Fibroblast of lung (primary cell): ENCODE measurements around the gene RBP2. TPM values are rescaled to one million over a fixed set of nuclear protein-coding genes. Genes with fewer than 3 reads are reported as not detected.

Experiments
- DNase-seq, 2 donors: peaks; one replicate each; pipeline versions ENCODE4 v3.0.0 to v3.0.0-alpha.2; 2010; ENCODE audit warnings: low read depth in 2 of 2
- H2AFZ ChIP-seq: 2 replicates; pipeline ENCODE4 v1.5.1; 2012; ENCODE audit warnings: low read length, control low read depth, inconsistent platforms
- H3K27ac ChIP-seq: 2 replicates; pipeline ENCODE4 v1.5.1; 2011; ENCODE audit warnings: low read length, control low read depth; ENCODE audit not compliant: insufficient read depth
- H3K27me3 ChIP-seq: 2 replicates; pipeline ENCODE4 v1.5.1; 2011; ENCODE audit warnings: mild to moderate bottlenecking, low read length; ENCODE audit not compliant: control insufficient read depth, insufficient read depth
- H3K36me3 ChIP-seq: 2 replicates; pipeline ENCODE4 v1.5.1; 2011; ENCODE audit warnings: low read length; ENCODE audit not compliant: control insufficient read depth, insufficient read depth
- H3K4me1 ChIP-seq: 2 replicates; pipeline ENCODE4 v1.5.1; 2011; ENCODE audit warnings: low read length; ENCODE audit not compliant: control insufficient read depth, insufficient read depth; ENCODE audit errors: extremely low read depth
- H3K4me2 ChIP-seq: 2 replicates; pipeline ENCODE4 v1.5.1; 2011; ENCODE audit warnings: low read length, control low read depth; ENCODE audit not compliant: insufficient read depth; ENCODE audit errors: extremely low read depth
- H3K4me3 ChIP-seq, 4 experiments: fragments of 200-600 bp in 1 of 4; sonication (generic) in 1 of 4; replicated peaks in 1 of 4; 2 replicates each; pipeline ENCODE4 v1.5.1; 2011 to 2016; ENCODE audit warnings: low read length in 4 of 4, low read depth in 3 of 4, mild to moderate bottlenecking in 3 of 4, control low read depth in 2 of 4, inconsistent platforms in 1 of 4, mixed read lengths in 1 of 4; ENCODE audit not compliant: insufficient read depth in 1 of 4; ENCODE audit errors: control extremely low read depth in 1 of 4
- H3K79me2 ChIP-seq: 2 replicates; pipeline ENCODE4 v1.5.1; 2012; ENCODE audit warnings: mild to moderate bottlenecking, low read length, inconsistent platforms; ENCODE audit not compliant: control insufficient read depth, insufficient read depth
- H3K9ac ChIP-seq: 2 replicates; pipeline ENCODE4 v1.5.1; 2011; ENCODE audit warnings: mild to moderate bottlenecking, low read length, control low read depth; ENCODE audit not compliant: insufficient read depth
- H3K9me3 ChIP-seq: 2 replicates; pipeline ENCODE4 v1.5.1; 2012; ENCODE audit warnings: low read depth, low read length; ENCODE audit not compliant: control insufficient read depth, insufficient read depth
- H4K20me1 ChIP-seq: 2 replicates; pipeline ENCODE4 v1.5.1; 2011; ENCODE audit warnings: low read length; ENCODE audit not compliant: control insufficient read depth, insufficient read depth; ENCODE audit errors: extremely low read depth
- CTCF ChIP-seq, 2 donors: IDR thresholded peaks in 1 of 2; conservative IDR thresholded peaks in 1 of 2; 1 replicate in 1 of 2; 2 replicates in 1 of 2; pipeline ENCODE4 v1.5.1; 2011 to 2012; ENCODE audit warnings: low read length in 2 of 2, control low read depth in 1 of 2, inconsistent platforms in 1 of 2, low read depth in 1 of 2, mild to moderate bottlenecking in 1 of 2
- EZH2 ChIP-seq: IDR thresholded peaks from 2 replicates; pipeline ENCODE4 v1.5.1; 2012; ENCODE audit warnings: low read length, control low read depth, mild to moderate bottlenecking; ENCODE audit errors: missing control alignments
- polyA plus RNA-seq, 2 donors: library from polyadenylated mRNA; depleted of rRNA in 1 of 2; stranded (reverse) in 1 of 2; unstranded in 1 of 2; fragments of >200 nt; gene quantifications; 2 replicates each; pipeline ENCODE4 v1.2.1, GENCODE V29; 2011 to 2012; ENCODE audit warnings: missing spikeins in 1 of 2
- total RNA-seq: library from RNA; depleted of rRNA; stranded (reverse); fragments of >200 nt; gene quantifications from 2 replicates; pipeline ENCODE4 v1.2.1, GENCODE V29; 2014

Gene RBP2
- total and polyA plus RNA-seq, 2 donors (not counting 1 experiment from before 2014, with no cell fraction given) = not detected

DNA sequence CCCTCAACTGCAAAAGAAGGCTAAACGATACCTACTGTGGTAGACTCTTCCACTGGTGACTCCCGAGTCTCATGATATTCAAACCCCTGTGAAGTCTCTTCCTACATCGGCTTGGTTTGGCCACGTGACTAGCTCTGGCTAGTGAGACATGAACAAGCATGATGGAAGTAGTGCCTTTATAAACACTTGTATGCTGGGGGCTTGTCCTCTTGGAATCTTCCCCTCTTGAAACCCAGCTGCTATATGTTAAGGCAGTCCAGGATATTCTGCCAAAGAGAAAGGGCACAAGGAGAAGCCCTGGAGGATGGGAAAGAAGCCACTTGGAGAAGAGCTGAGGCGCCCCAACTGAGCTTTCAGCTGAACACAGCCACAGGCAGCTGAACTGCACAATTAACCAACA is 46.9 kb upstream of the RBP2 start:
- Histone ChIP-seq H3K9ac (no peak overlapping the region), H4K20me1 (no peaks in the 10 kb centered on the region), H3K4me1 (no peaks in the 10 kb centered on the region), H3K36me3 (no peaks in the 10 kb centered on the region), H3K9me3 (no peaks in the 10 kb centered on the region), H3K79me2 (no peaks in the 10 kb centered on the region), H3K27me3 (no peaks in the 10 kb centered on the region), H2AFZ (no peak overlapping the region), H3K4me2 (no peak overlapping the region), H3K4me3 (no peak overlapping the region), H3K27ac (no peak overlapping the region)
- no peak for DNase-seq
- TF ChIP-seq CTCF (conservative IDR thresholded peaks at IDR 0.05 in 1 of 2, IDR thresholded peaks at IDR 0.05 in 1 of 2; ENCODE audit: low read depth in 1 of 2, low read length in 2 of 2) (no peak), EZH2 (no peak)

DNA sequence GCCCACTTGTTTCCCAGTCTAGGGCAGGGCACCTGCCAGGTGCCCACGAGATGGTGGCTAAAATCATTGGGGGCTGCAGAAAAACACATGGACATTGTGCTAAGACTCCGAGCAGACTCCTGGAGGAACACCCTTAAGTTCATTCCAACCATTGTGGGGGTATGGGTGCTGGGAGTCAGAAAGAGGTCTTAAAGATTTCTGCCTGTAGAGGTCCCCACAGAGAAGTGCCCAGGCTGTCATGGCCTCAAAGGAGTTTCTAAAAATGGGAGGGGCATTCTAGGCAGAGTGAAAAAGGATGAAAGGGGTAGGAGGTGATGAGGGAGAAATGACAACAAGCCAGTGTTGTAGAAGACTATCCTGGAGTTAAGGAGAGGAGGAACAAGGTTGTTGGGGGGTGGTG is 46.1 kb upstream of the RBP2 start:
- Histone ChIP-seq H3K4me3 (no peak overlapping the region), H3K9ac (no peak overlapping the region), H2AFZ (no peak overlapping the region), H3K27ac (no peak overlapping the region), H4K20me1 (no peaks in the 10 kb centered on the region), H3K4me1 (no peaks in the 10 kb centered on the region), H3K9me3 (no peaks in the 10 kb centered on the region), H3K27me3 (no peaks in the 10 kb centered on the region), H3K36me3 (no peaks in the 10 kb centered on the region), H3K79me2 (no peaks in the 10 kb centered on the region), H3K4me2 (no peak overlapping the region)
- DNase-seq = no peak
- TF ChIP-seq CTCF (conservative IDR thresholded peaks at IDR 0.05 in 1 of 2, IDR thresholded peaks at IDR 0.05 in 1 of 2; ENCODE audit: low read depth in 1 of 2, low read length in 2 of 2) (no peak), EZH2 (no peak)

- TF ChIP-seq CTCF (conservative IDR thresholded peaks at IDR 0.05 in 1 of 2, IDR thresholded peaks at IDR 0.05 in 1 of 2; ENCODE audit: low read depth in 1 of 2, low read length in 2 of 2) (no peak), EZH2 (no peak)
- Histone ChIP-seq H3K4me2 (no peak overlapping the region), H3K4me1 (no peaks in the 10 kb centered on the region), H3K36me3 (no peaks in the 10 kb centered on the region), H2AFZ (no peak overlapping the region), H4K20me1 (no peaks in the 10 kb centered on the region), H3K27ac (no peak overlapping the region), H3K9ac (no peak overlapping the region), H3K9me3 (no peaks in the 10 kb centered on the region), H3K4me3 (no peak overlapping the region), H3K27me3 (no peaks in the 10 kb centered on the region), H3K79me2 (no peaks in the 10 kb centered on the region)
- DNase-seq = no peak
Observed at GRCh38 chr3:139521816-139522215, 45.5 kb upstream of the RBP2 start.
